Rectal smooth muscle tissue (tissue), 1 donor: ENCODE measurements around the gene UPF3A.

ENCODE experiments used
- H3K27ac ChIP-seq: one replicate; pipeline ENCODE4 v1.7.0; 2013; ENCODE audit warnings: low read depth, low read length, inconsistent platforms
- H3K27me3 ChIP-seq: one replicate; pipeline ENCODE4 v1.7.0; 2013; ENCODE audit warnings: low read length; ENCODE audit not compliant: control insufficient read depth, insufficient read depth
- H3K36me3 ChIP-seq: one replicate; pipeline ENCODE4 v1.7.0; 2013; ENCODE audit warnings: low read length; ENCODE audit not compliant: control insufficient read depth, insufficient read depth
- H3K4me1 ChIP-seq: one replicate; pipeline ENCODE4 v1.7.0; 2013; ENCODE audit warnings: low read length; ENCODE audit not compliant: control insufficient read depth, insufficient read depth
- H3K4me3 ChIP-seq: one replicate; pipeline ENCODE4 v1.7.0; 2013; ENCODE audit warnings: low read length
- H3K9ac ChIP-seq: one replicate; pipeline ENCODE4 v1.7.0; 2013; ENCODE audit warnings: low read length

Gene UPF3A

GRCh38 chr13:114313061-114313860, 31.9 kb downstream of the UPF3A start:
- peaks cover 15% of the 10 kb centered on the region for H3K4me1 ChIP-seq
- H3K9ac ChIP-seq: peak overlapping the region; percentile 1
- no peaks in the 10 kb centered on the region for H3K36me3 ChIP-seq
- H3K4me3 ChIP-seq: peak overlapping the region; percentile 83
- no peaks in the 10 kb centered on the region for H3K27me3 ChIP-seq
- H3K27ac ChIP-seq: peak overlapping the region; percentile 74

- Histone ChIP-seq H3K27me3 (no peaks in the 10 kb centered on the region), H3K27ac (peak within 1 kb of the TSS; percentile 74), H3K4me3 (peak within 1 kb of the TSS; percentile 83), H3K4me1 (peaks cover 15% of the 10 kb centered on the region), H3K36me3 (no peaks in the 10 kb centered on the region), H3K9ac (peak within 1 kb of the TSS; percentile 77)
These were observed 32.9 kb downstream of the UPF3A start, which contains the start of gene CHAMP1 for GRCh38 chr13:114314074-114314912. CHAMP1 (plus strand) TSS chr13:114314503; CDS start chr13:114323843, 9,340 bp downstream.

GRCh38 chr13:114315074-114315785, 33.8 kb downstream of the UPF3A start:
- Histone ChIP-seq H3K4me1 (peaks cover 15% of the 10 kb centered on the region), H3K36me3 (no peaks in the 10 kb centered on the region), H3K9ac (peak overlapping the region; percentile 77), H3K27ac (peak overlapping the region; percentile 74), H3K27me3 (no peaks in the 10 kb centered on the region), H3K4me3 (peak overlapping the region; percentile 83)

GRCh38 chr13:114318624-114319023, 37.2 kb downstream of the UPF3A start:
- H3K9ac ChIP-seq: no peak overlapping the region
- H3K4me1 ChIP-seq: peaks cover 11% of the 10 kb centered on the region
- no peaks in the 10 kb centered on the region for H3K27me3 ChIP-seq
- no peak overlapping the region for H3K27ac ChIP-seq
- peaks cover 8% of the 10 kb centered on the region for H3K36me3 ChIP-seq
- no peak overlapping the region for H3K4me3 ChIP-seq

- Histone ChIP-seq H3K36me3 (peaks cover 12% of the 10 kb centered on the region), H3K27me3 (no peaks in the 10 kb centered on the region), H3K4me3 (no peak overlapping the region), H3K27ac (no peak overlapping the region), H3K9ac (no peak overlapping the region), H3K4me1 (peaks cover 9% of the 10 kb centered on the region)
These were observed 38.1 kb downstream of the UPF3A start for GRCh38 chr13:114319441-114319913.

- Histone ChIP-seq H3K36me3 (peaks cover 17% of the 10 kb centered on the region), H3K4me1 (peaks cover 7% of the 10 kb centered on the region), H3K27me3 (no peaks in the 10 kb centered on the region), H3K4me3 (no peak overlapping the region), H3K27ac (no peak overlapping the region), H3K9ac (no peak overlapping the region)
These were observed 38.7 kb downstream of the UPF3A start for GRCh38 chr13:114320065-114320464.

- H3K36me3 ChIP-seq: peaks cover 17% of the 10 kb centered on the region
- H3K4me3 ChIP-seq: no peak overlapping the region
- no peak overlapping the region for H3K27ac ChIP-seq
- H3K9ac ChIP-seq: no peak overlapping the region
- H3K27me3 ChIP-seq: no peaks in the 10 kb centered on the region
- H3K4me1 ChIP-seq: no peaks in the 10 kb centered on the region
These were observed 39.9 kb downstream of the UPF3A start for GRCh38 chr13:114321256-114321655.

GRCh38 chr13:114323349-114323748, 41.9 kb downstream of the UPF3A start:
- H3K36me3 ChIP-seq: peaks cover 21% of the 10 kb centered on the region
- no peak overlapping the region for H3K27ac ChIP-seq
- no peak overlapping the region for H3K4me3 ChIP-seq
- H3K9ac ChIP-seq: no peak overlapping the region
- no peaks in the 10 kb centered on the region for H3K4me1 ChIP-seq
- no peaks in the 10 kb centered on the region for H3K27me3 ChIP-seq

GRCh38 chr13:114324334-114324733, 42.9 kb downstream of the UPF3A start:
- Histone ChIP-seq H3K4me1 (no peaks in the 10 kb centered on the region), H3K27ac (no peak overlapping the region), H3K4me3 (no peak overlapping the region), H3K36me3 (peaks cover 21% of the 10 kb centered on the region), H3K27me3 (no peaks in the 10 kb centered on the region), H3K9ac (no peak overlapping the region)

GRCh38 chr13:114325729-114326128, 44.3 kb downstream of the UPF3A start:
- Histone ChIP-seq H3K4me3 (no peak overlapping the region), H3K4me1 (no peaks in the 10 kb centered on the region), H3K36me3 (peaks cover 21% of the 10 kb centered on the region), H3K27ac (no peak overlapping the region), H3K9ac (no peak overlapping the region), H3K27me3 (no peaks in the 10 kb centered on the region)

- Histone ChIP-seq H3K27me3 (no peaks in the 10 kb centered on the region), H3K4me3 (no peak overlapping the region), H3K4me1 (no peaks in the 10 kb centered on the region), H3K36me3 (peaks cover 13% of the 10 kb centered on the region), H3K9ac (no peak overlapping the region), H3K27ac (no peak overlapping the region)
These were observed 46.6 kb downstream of the UPF3A start for GRCh38 chr13:114328034-114328433.

GRCh38 chr13:114328595-114328994, 47.2 kb downstream of the UPF3A start:
- Histone ChIP-seq H3K27me3 (no peaks in the 10 kb centered on the region), H3K4me1 (no peaks in the 10 kb centered on the region), H3K36me3 (peaks cover 13% of the 10 kb centered on the region), H3K9ac (no peak overlapping the region), H3K27ac (no peak overlapping the region), H3K4me3 (no peak overlapping the region)
